Measurements from ENCODE around the gene RBM33.

GRCh38 chr7:155825336-155825735 is 180.9 kb downstream of the RBM33 start:
- TF ChIP-seq CTCF (conservative IDR thresholded peaks at IDR 0.05; ENCODE audit: low read depth, low read length) (no peak), MXI1 (IDR thresholded peaks at IDR 0.05; ENCODE audit: borderline replicate concordance, low read depth, low read length) (no peak), NFE2L2 (IDR thresholded peaks at IDR 0.05; ENCODE audit: low read depth, low read length) (no peak), SMC3 (IDR thresholded peaks at IDR 0.05; ENCODE audit: low read depth, low read length) (no peak), POLR2A (IDR thresholded peaks at IDR 0.05; ENCODE audit: low read depth, low read length) (no peak), ELK1 (IDR thresholded peaks at IDR 0.05; ENCODE audit: borderline replicate concordance, low read depth, low read length) (no peak), RCOR1 (IDR thresholded peaks at IDR 0.05; ENCODE audit: insufficient replicate concordance, low read length) (no peak), RAD21 (IDR thresholded peaks at IDR 0.05; ENCODE audit: low read length) (no peak), RFX5 (IDR thresholded peaks at IDR 0.05; ENCODE audit: low read depth, low read length) (no peak), USF2 (IDR thresholded peaks at IDR 0.05; ENCODE audit: low read depth, low read length) (no peak), BHLHE40 (IDR thresholded peaks at IDR 0.05; ENCODE audit: low read depth, low read length) (no peak), MAFK (IDR thresholded peaks at IDR 0.05; ENCODE audit: low read depth, low read length) (no peak), CEBPB (IDR thresholded peaks at IDR 0.05; ENCODE audit: low read depth, low read length) (no peak)
